Measurements from ENCODE around the gene USP40.

DNA sequence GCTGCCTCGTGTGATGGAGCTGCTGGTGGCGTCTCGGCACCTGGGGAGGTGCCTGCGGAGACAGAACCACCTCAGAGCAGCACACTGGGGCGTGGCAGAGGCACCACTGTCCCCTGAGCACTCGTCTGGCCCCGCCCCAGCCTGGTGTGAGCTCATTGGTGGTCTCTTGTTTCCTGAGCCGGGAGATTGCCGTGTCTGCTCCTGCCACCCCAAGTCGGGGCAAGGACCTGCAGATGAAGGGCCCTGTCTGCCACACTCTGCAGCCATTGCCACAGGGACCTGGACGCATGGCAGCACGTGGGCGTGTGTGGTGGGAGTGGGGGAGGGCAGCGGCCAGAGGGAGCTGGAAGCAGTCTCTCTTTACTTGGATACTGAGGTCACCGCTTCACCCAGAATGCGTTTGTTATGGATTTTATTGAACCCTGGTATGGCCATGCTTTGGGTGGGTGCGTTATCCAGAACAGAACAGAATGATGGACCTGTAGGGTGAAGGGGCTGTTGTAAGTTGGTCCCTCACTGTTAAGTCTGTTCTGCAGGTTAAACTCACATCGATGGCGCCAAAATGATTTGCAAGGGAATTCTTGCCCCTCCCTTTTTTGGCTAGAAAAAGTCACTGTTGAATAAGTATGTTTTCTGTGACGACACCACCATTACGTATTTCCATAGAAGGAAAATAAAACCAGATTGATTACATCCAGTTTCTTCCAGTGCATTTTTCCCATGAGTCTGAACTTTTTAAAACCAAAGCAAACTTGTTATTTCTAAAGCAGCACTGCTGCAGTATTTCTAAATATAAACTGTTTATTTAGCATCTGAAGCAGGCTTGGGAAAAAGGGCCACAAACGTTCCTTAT lies 92.0 kb downstream of the USP40 start:
- TF ChIP-seq CTCF (IDR thresholded peaks at IDR 0.05) (no peak), MXD4 (CRISPR knock-in tag; IDR thresholded peaks at IDR 0.05; ENCODE audit: borderline replicate concordance) (no peak)
